LNCaP clone FGC (cell line): ENCODE measurements around the gene SASH1.

Experiments
- DNase-seq: peaks from one replicate; pipeline ENCODE4 v3.0.0-alpha.2; 2011; ENCODE audit warnings: low read depth
- H3K4me3 ChIP-seq: 2 replicates; pipeline ENCODE4 v1.5.1; 2011; ENCODE audit warnings: mild to moderate bottlenecking, low read depth, low read length, control low read depth
- TF ChIP-seq, protein P1 (sequence below): IDR thresholded peaks from 2 replicates; pipeline ENCODE4 v1.5.1; 2012; ENCODE audit warnings: mild to moderate bottlenecking; ENCODE audit not compliant: control insufficient read depth, insufficient read depth; ENCODE audit errors: extremely low read depth

SASH1 gene

DNA sequence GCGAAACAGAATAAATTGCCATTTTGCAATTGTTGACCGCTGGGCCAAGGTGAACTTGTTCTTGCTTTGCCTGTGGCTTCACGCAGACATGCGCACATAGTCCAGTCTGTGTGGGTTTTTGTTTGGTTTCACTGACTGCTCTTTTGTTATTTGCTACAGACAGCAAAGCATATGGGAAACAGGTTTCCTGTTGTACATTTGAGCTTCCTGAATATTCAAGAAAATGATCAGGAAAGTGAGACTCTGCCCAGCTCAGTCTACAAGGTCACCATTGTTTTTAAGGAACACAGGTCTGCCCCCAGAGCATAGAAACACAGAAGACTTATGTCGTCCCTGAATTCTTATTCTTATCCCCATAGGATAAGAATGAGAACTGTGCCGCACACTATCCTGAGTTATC, 55.6 kb downstream of the SASH1 start:
- no peak overlapping the region for H3K4me3 ChIP-seq
- TF ChIP-seq, protein P1, sequence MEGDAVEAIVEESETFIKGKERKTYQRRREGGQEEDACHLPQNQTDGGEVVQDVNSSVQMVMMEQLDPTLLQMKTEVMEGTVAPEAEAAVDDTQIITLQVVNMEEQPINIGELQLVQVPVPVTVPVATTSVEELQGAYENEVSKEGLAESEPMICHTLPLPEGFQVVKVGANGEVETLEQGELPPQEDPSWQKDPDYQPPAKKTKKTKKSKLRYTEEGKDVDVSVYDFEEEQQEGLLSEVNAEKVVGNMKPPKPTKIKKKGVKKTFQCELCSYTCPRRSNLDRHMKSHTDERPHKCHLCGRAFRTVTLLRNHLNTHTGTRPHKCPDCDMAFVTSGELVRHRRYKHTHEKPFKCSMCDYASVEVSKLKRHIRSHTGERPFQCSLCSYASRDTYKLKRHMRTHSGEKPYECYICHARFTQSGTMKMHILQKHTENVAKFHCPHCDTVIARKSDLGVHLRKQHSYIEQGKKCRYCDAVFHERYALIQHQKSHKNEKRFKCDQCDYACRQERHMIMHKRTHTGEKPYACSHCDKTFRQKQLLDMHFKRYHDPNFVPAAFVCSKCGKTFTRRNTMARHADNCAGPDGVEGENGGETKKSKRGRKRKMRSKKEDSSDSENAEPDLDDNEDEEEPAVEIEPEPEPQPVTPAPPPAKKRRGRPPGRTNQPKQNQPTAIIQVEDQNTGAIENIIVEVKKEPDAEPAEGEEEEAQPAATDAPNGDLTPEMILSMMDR = no peak
- DNase-seq = no peak

DNA sequence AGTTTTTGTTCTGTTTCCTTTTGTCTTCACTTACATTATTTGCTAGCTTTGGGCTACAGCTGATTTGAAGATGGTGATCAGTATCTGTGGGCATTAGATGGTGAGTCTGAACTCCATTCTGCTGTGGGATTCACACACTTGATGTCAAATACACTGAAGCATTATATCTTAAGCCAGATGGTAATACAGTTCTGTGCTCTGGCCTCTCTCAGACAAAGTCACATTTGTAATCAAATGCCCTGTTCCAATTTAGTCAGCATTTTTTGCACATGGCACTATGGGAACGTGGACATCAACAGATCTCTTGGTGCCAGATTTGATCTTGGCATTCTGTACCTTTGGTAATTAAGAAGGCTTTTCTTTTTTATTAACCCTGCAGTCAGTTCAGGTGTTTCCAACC, 56.0 kb downstream of the SASH1 start:
- no peak for DNase-seq
- no peak overlapping the region for H3K4me3 ChIP-seq
- TF ChIP-seq, protein P1 = no peak

DNA sequence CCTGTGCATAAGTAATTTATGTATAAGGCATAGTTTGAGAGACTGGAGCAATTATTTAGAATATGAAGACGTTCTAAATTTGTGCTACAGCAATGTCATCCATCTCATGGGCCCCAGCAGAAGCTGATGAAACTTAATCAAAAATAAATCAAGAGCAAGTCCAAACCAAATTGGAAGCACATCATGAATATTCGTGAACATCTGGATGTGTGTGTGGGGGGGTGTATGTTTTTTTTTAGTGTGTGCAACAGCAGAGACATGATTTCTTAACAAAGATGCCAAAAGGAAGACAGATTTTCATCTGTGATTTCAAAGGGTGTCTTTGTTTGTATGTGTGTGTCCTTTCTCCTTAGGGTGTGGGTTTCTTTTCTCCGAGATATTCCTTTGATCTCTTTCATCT, 58.9 kb downstream of the SASH1 start:
- no peak overlapping the region for H3K4me3 ChIP-seq
- TF ChIP-seq, protein P1 = no peak
- no peak for DNase-seq

DNA sequence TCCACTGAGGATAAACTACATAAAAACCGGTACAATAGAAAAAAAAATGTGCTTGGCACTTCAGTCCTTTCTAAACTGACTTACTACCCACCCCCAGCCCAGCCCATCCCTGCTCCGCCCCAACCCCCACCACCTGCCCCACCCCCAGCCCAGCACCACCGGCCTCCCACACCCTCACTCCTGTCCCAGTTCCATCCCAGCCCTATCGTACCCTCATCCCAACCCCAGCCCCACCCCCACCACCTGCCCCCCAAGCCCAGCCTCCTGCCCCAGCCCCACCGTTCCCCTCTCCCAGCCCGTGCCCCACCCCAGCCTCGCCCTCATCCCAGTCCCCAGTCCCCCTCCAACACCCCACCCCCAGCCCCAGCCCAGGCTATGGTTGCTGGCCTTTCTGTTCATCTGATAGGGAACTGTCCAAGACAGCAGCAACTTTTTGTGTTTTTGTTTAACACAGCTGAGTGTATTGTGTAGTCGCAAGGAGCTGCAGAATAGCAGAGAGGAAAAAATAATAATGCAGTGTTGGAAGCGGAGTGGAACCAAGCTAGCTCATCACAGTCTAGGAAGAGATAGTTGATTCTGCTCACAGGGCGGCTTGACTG, 61.9 kb downstream of the SASH1 start:
- no peak for DNase-seq
- TF ChIP-seq, protein P1 = no peak

DNA sequence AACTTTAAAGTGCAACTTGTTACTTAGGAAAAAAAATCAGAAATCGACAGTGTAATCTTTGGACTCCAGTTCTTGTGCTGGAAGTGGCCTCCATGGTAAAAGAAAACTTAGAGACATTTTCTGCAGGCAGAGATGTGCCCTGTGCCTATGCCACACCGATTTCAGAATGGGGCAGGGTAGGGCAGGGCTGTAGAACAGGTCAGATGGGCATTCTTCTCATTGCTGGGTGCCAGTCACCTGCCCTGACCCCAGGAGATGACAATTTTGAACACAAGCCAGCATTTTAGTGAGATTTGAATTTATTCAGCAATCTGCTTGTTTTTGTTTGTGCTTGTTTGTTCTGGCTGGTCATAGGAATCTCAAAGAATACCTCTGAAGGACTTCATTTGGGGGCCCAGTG, 63.3 kb downstream of the SASH1 start:
- DNase-seq = peak; percentile 39
- TF ChIP-seq, protein P1 = no peak

More for the DNA sequence above, 61.9 kb downstream of the SASH1 start:
- H3K4me3 ChIP-seq = no peak overlapping the region

DNA sequence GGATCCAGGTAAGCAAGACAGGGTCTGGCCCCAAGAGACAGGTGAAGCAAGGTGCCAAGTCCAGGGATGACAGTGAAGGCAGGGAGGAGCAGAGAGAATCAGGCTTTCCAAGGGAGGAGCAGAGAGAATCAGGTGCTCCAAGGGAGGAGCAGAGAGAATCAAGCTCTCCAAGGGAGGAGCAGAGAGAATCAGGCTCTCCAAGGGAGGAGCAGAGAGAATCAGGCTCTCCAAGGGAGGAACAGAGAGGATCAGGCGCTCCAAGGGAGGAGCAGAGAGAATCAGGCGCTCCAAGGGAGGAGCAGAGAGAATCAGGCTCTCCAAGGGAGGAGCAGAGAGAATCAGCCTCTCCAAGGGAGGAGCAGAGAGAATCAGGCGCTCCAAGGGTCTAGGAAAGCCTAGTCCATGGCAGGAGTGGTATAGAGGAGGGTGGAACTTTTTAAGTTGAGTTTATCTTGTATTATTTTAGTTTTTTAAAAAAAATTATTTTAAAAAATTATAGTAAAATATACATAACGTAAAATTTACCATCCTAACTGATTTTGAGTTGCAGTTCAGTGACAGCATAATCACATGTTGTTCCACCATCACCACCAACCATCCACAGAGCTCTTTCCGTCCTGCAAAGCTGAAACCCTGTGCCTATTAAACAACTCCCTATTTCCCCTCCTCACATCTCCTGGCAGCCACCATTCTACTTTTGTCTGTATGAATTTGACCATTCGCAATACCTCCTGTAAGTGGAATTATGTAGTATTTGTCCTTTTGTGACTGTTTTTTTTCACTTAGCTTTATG, 64.1 kb downstream of the SASH1 start:
- no peak for DNase-seq
- TF ChIP-seq, protein P1 = no peak
- H3K4me3 ChIP-seq = no peak overlapping the region

More for the DNA sequence above, 63.3 kb downstream of the SASH1 start:
- no peak overlapping the region for H3K4me3 ChIP-seq

DNA sequence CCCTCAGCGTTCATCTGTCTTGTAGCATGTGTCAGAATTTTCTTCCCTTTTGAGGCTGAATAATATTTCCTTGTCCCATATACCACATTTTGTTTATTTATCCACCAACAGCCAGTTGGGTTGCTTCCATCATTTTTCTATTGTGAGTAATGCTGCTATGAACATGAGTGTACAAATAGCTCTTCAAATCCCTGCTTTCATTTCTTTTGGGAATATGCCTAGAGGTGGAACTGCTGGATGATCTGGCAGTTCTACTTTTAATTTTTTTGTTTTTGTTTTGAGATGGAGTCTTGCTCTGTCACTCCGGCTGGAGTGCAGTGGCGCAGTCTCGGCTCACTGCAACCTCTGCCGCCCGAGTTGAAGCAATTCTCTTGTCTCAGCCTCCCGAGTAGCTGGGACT, 64.7 kb downstream of the SASH1 start:
- TF ChIP-seq, protein P1 = no peak
- H3K4me3 ChIP-seq = no peak overlapping the region
- DNase-seq = peak; percentile 41
